Kidney (tissue), 14 donors: ENCODE data around the gene ST8SIA1. TPM values are rescaled to one million over a fixed set of nuclear protein-coding genes. Genes with fewer than 3 reads are reported as not detected.

Source experiments
- DNase-seq, 5 donors: peaks; one replicate each; pipeline ENCODE4 v3.0.0-alpha.2; 2013 to 2020
- FAIRE-seq: peaks from 2 replicates; lab custom pipeline; 2012; peaks lifted over from hg19 to GRCh38; lab: Jason Lieb, UNC
- H3K27ac ChIP-seq, 2 donors: one replicate each; pipeline ENCODE4 v1.7.0; 2013; ENCODE audit warnings: low read depth in 2 of 2, low read length in 2 of 2, inconsistent platforms in 1 of 2
- H3K27me3 ChIP-seq: one replicate; pipeline ENCODE4 v1.7.1; 2013; ENCODE audit warnings: low read length, inconsistent platforms; ENCODE audit not compliant: control insufficient read depth, insufficient read depth
- H3K36me3 ChIP-seq, 3 donors: one replicate each; pipeline versions ENCODE4 v1.7.0 to v1.7.1; 2013; ENCODE audit warnings: low read length in 3 of 3, control low read depth in 1 of 3, inconsistent platforms in 1 of 3; ENCODE audit not compliant: insufficient read depth in 3 of 3, control insufficient read depth in 2 of 3
- H3K4me1 ChIP-seq, 3 donors: one replicate each; pipeline versions ENCODE4 v1.7.0 to v1.7.1; 2013; ENCODE audit warnings: low read length in 3 of 3, inconsistent platforms in 1 of 3, low read depth in 1 of 3; ENCODE audit not compliant: control insufficient read depth in 2 of 3, insufficient read depth in 2 of 3
- H3K4me3 ChIP-seq, 3 donors: one replicate each; pipeline versions ENCODE4 v1.7.0 to v1.8.1; 2013; ENCODE audit warnings: low read length in 3 of 3, control low read depth in 1 of 3, inconsistent platforms in 1 of 3
- H3K9ac ChIP-seq, 3 donors: one replicate each; pipeline versions ENCODE4 v1.7.0 to v1.7.1; 2013; ENCODE audit warnings: low read length in 3 of 3, control low read depth in 1 of 3, inconsistent platforms in 1 of 3
- H3K9me3 ChIP-seq, 3 donors: one replicate each; pipeline versions ENCODE4 v1.7.0 to v1.7.1; 2013; ENCODE audit warnings: low read length in 3 of 3, control low read depth in 1 of 3, inconsistent platforms in 1 of 3; ENCODE audit not compliant: control insufficient read depth in 2 of 3, insufficient read depth in 1 of 3
- CTCF ChIP-seq: IDR thresholded peaks from 3 replicates; pipeline ENCODE4 v1.5.1; 2012; ENCODE audit warnings: mild to moderate bottlenecking, moderate library complexity, borderline replicate concordance; ENCODE audit not compliant: insufficient read depth; ENCODE audit errors: extremely low read depth
- intact Hi-C: fragments of 100-400 bp; cut with DNase I; formaldehyde crosslinking; loops from one replicate; pipeline ENCODE4 v1.11.1; 2022
- polyA plus RNA-seq: library from polyadenylated mRNA; stranded (reverse); fragments of 350-450 nt; fragmentation: Illumina TruSeq; extraction: RNeasy Lipid Tissue Mini Kit (QIAGEN cat#74804); gene quantifications from one replicate; pipeline ENCODE4 v1.2.3, GENCODE V29; 2014; ENCODE audit warnings: low read depth, low replicate concordance; ENCODE audit not compliant: insufficient read depth
- total RNA-seq: library from RNA; stranded (reverse); fragmentation: NEBNext Ultra II Directional; extraction: Animal tissue kit (Norgen Biotek cat#: 25700); gene quantifications from one replicate; pipeline ENCODE4 v1.2.1, GENCODE V29; 2021
- donor health status: control.
- donor health status: control.
- donor health status: control.
- donor health status: control.
- donor health status: control.
- donor health status: DM: yes; HTN: yes; CAD: no.
- donor health status: Normal renal cell carcinoma (clear cell type).

The ST8SIA1 gene
- total and polyA plus RNA-seq, 2 donors from 2014 or later: 2.8 to 4.7 TPM

GRCh38 chr12:22374508-22374907, 40.0 kb upstream of the ST8SIA1 start:
- no peak for FAIRE-seq

DNA sequence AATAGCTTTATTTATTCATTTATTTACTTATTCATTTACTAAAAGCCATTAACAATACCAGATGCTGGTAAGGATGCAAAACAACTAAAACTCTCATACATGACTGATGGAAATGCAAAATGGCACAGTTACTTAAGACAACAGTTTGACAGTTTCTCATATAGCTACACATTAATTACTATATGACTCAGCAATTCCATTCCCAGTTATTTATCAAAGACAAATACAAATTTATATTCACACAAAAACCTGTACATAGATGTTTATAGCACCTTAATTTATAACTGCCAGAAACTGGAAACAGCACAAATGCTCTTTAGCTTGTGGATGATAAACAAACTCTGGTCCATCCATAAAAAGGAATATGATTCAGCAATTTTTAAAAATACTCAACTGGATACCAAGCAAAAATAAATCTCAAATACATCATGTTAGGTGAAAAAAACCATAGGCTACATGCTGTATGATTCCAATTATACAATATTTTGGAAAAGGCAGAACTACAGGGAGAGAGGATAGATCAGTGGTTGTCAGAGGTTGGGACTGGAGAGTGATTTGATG, 37.9 kb upstream of the ST8SIA1 start:
- no peak overlapping the region for H3K9ac ChIP-seq
- no peaks in the 10 kb centered on the region for H3K4me1 ChIP-seq
- FAIRE-seq (no peak), DNase-seq (no peak)
- no peak overlapping the region for H3K4me3 ChIP-seq
- no peaks in the 10 kb centered on the region for H3K27me3 ChIP-seq
- H3K27ac ChIP-seq: no peak overlapping the region
- intact Hi-C loops: no loop called here
- no peaks in the 10 kb centered on the region for H3K36me3 ChIP-seq
- no peaks in the 10 kb centered on the region for H3K9me3 ChIP-seq
- no peak for TF ChIP-seq CTCF

More at GRCh38 chr12:22374508-22374907, 40.0 kb upstream of the ST8SIA1 start:
- no peaks in the 10 kb centered on the region for H3K4me1 ChIP-seq
- H3K36me3 ChIP-seq: no peaks in the 10 kb centered on the region
- TF ChIP-seq CTCF: no peak
- no peak overlapping the region for H3K4me3 ChIP-seq
- H3K9ac ChIP-seq: no peak overlapping the region
- no peaks in the 10 kb centered on the region for H3K9me3 ChIP-seq
- no peak overlapping the region for H3K27ac ChIP-seq
- H3K27me3 ChIP-seq: no peaks in the 10 kb centered on the region
- DNase-seq: no peak
- intact Hi-C loops: no loop called here

DNA sequence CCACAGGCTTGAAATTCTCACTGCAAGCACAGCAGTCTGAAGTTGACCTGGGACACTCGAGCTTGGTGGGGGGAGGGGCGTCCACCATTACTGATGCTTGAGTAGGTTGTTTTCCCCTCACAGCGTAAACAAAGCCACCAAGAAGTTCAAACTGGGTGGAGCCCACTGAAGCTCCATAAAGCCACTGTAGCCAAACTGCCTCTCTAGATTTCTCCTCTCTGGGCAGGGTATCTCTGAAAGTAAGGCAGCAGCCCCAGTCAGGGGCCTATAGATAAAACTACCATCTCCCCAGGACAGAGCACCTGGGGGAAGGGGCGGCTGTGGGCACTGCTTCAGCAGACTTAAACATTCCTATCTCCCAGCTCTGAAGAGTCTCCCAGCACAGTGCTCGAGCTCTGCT, 31.7 kb upstream of the ST8SIA1 start:
- Histone ChIP-seq H3K9ac (no peak overlapping the region), H3K27ac (no peak overlapping the region), H3K4me3 (no peak overlapping the region), H3K36me3 (no peaks in the 10 kb centered on the region), H3K4me1 (no peaks in the 10 kb centered on the region), H3K9me3 (no peaks in the 10 kb centered on the region), H3K27me3 (no peaks in the 10 kb centered on the region)
- intact Hi-C loops: no loop called here
- DNase-seq: no peak
- TF ChIP-seq CTCF: no peak
- FAIRE-seq: no peak

- Histone ChIP-seq H3K4me1 (no peaks in the 10 kb centered on the region), H3K9me3 (no peaks in the 10 kb centered on the region), H3K9ac (no peak overlapping the region), H3K36me3 (no peaks in the 10 kb centered on the region), H3K4me3 (no peak overlapping the region), H3K27me3 (no peaks in the 10 kb centered on the region), H3K27ac (no peak overlapping the region)
- FAIRE-seq: no peak
- intact Hi-C loops: no loop called here
- TF ChIP-seq CTCF: no peak
- DNase-seq: no peak
Observed at GRCh38 chr12:22361785-22362184, 27.3 kb upstream of the ST8SIA1 start.
